GM19372 (cell line): ENCODE measurements around the gene RBSN.

Source experiments
- ATAC-seq: cut with Tn5 transposase; IDR thresholded peaks from one replicate; pipeline ENCODE4 v1.9.1; 2021; ENCODE audit warnings: mild to moderate bottlenecking, low read depth, moderate library complexity; ENCODE audit not compliant: unreplicated experiment

Gene RBSN

DNA sequence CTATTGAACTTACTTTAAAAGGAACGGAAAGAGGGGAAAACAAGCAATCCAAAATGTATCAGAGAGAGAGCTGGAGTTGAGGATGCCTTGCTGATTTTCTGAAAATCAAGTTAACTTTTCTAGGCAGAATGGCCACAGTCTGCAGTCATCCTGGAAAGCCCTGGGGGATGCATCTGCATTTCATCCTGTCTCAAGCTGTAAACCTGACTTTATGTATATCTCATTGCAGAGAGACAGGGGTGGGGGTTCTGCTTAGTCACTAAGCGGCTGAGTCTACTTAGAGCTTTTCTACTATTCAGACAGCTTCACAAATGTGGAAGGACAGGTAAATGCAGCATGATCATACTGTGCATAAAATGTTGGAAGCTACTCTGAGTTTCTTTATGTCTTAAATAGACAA, 75.2 kb downstream of the RBSN start:
- no peak for ATAC-seq

DNA sequence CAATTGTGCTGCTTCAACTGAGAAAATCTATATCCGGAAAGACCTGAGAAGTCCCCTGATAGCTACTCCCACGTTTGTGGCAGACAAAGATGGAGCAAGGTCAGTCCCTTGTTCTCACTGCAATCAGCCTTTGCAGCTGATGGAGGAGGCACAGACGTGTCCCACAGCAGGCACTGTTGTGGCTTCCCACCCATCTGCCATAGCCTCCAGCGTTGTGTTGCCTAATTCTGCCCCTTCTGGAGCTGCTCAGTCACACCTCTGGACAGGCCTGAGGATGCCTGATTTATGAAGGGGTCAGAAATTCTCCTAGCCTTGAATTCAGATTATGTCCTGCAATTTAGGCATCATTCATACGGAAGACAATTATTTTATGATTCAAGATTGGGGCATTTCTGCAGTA, 75.7 kb downstream of the RBSN start:
- no peak for ATAC-seq
